H1 (cell line): Measurements from ENCODE around the gene PCDHGA1. TPM values are rescaled to one million over a fixed set of nuclear protein-coding genes. Genes with fewer than 3 reads are reported as not detected.

ENCODE experiments used
- BACH1 ChIP-seq: IDR thresholded peaks from 2 replicates; pipeline ENCODE4 v1.6.1; 2012; ENCODE audit warnings: low read length, improper control_type of control experiment
- BCL11A ChIP-seq, 2 experiments: IDR thresholded peaks; one replicate each; pipeline ENCODE4 v1.6.1; 2011; ENCODE audit warnings: low read depth in 2 of 2, low read length in 2 of 2, mild to moderate bottlenecking in 2 of 2
- BRCA1 ChIP-seq: IDR thresholded peaks from 2 replicates; pipeline ENCODE4 v1.6.1; 2012; ENCODE audit warnings: low read depth, low read length, improper control_type of control experiment
- CHD1 ChIP-seq: IDR thresholded peaks from 2 replicates; pipeline ENCODE4 v1.6.1; 2012; ENCODE audit warnings: low read depth, low read length, improper control_type of control experiment
- CHD2 ChIP-seq: IDR thresholded peaks from 2 replicates; pipeline ENCODE4 v1.6.1; 2012; ENCODE audit warnings: low read length, improper control_type of control experiment
- EP300 ChIP-seq, 2 experiments: IDR thresholded peaks; 1 replicate in 1 of 2; 2 replicates in 1 of 2; pipeline ENCODE4 v1.6.1; 2011 to 2012; ENCODE audit warnings: low read depth in 2 of 2, low read length in 2 of 2, mild to moderate bottlenecking in 2 of 2, borderline replicate concordance in 1 of 2, inconsistent platforms in 1 of 2, moderate library complexity in 1 of 2
- HDAC6 ChIP-seq: IDR thresholded peaks from one replicate; pipeline ENCODE4 v1.7.1; 2012; ENCODE audit warnings: low read depth, mild to moderate bottlenecking, inconsistent platforms, low read length, moderate library complexity
- KDM1A ChIP-seq: fragments of 200-600, 300-600 bp; sonication (generic); IDR thresholded peaks from 2 replicates; pipeline ENCODE4 v1.7.1; 2016; ENCODE audit warnings: mild to moderate bottlenecking, low read length, borderline replicate concordance
- PHF8 ChIP-seq: fragments of 200-600 bp; sonication (generic); conservative IDR thresholded peaks from 2 replicates; pipeline ENCODE4 v1.7.1; 2012; ENCODE audit warnings: low read depth, mild to moderate bottlenecking, inconsistent platforms, low read length, moderate library complexity
- RAD21 ChIP-seq, 2 experiments: IDR thresholded peaks in 1 of 2; conservative IDR thresholded peaks in 1 of 2; 2 replicates each; pipeline ENCODE4 v1.6.1; 2011; ENCODE audit warnings: low read depth in 2 of 2, low read length in 2 of 2, improper control_type of control experiment in 1 of 2, inconsistent platforms in 1 of 2, mild to moderate bottlenecking in 1 of 2, moderate library complexity in 1 of 2
- RBBP5 ChIP-seq: IDR thresholded peaks from 2 replicates; pipeline ENCODE4 v1.7.1; 2012; ENCODE audit warnings: low read depth, mild to moderate bottlenecking, inconsistent platforms, low read length, moderate library complexity, borderline replicate concordance
- SIRT6 ChIP-seq: IDR thresholded peaks from one replicate; pipeline ENCODE4 v1.7.1; 2012; ENCODE audit warnings: low read length, inconsistent platforms
- TAF1 ChIP-seq: IDR thresholded peaks from 2 replicates; pipeline ENCODE4 v1.6.1; 2011; ENCODE audit warnings: mild to moderate bottlenecking, low read depth, low read length
- TCF12 ChIP-seq: IDR thresholded peaks from 2 replicates; pipeline ENCODE4 v1.6.1; 2011; ENCODE audit warnings: low read depth, mild to moderate bottlenecking, low read length
- polyA plus RNA-seq, 7 experiments: library from polyadenylated mRNA; depleted of rRNA in 3 of 7; stranded (reverse) in 5 of 7; unstranded in 2 of 7; fragments of >200 nt in 5 of 7; fragments of 200-250 nt in 2 of 7; gene quantifications; 1 replicate in 5 of 7; 2 replicates in 1 of 7; 4 replicates in 1 of 7; pipeline versions ENCODE4 v1.2.1 to v1.2.3, GENCODE V29; 2011 to 2013; ENCODE audit warnings: missing spikeins in 2 of 7, mixed read lengths in 2 of 7
- total RNA-seq: library from RNA; stranded (reverse); fragmentation: NEBNext Ultra II Directional; extraction: Animal tissue kit (Norgen Biotek cat#: 25700); gene quantifications from 2 replicates; pipeline ENCODE4 v1.2.1, GENCODE V29; 2021
- TF ChIP-seq, protein P1 (sequence below), 3 experiments: IDR thresholded peaks; 1 replicate in 2 of 3; 2 replicates in 1 of 3; pipeline versions ENCODE4 v1.5.1 to v1.6.1; 2011; ENCODE audit warnings: low read length in 3 of 3, mild to moderate bottlenecking in 3 of 3, inconsistent platforms in 2 of 3, low read depth in 1 of 3, moderate library complexity in 1 of 3; ENCODE audit not compliant: insufficient read depth in 1 of 3; ENCODE audit errors: control extremely low read depth in 1 of 3

The PCDHGA1 gene
- total and polyA plus RNA-seq, 2 of the 8 experiments (the other 6 are each of a cell fraction or from before 2014, with no cell fraction given) = 0.57 to 0.89 TPM

DNA sequence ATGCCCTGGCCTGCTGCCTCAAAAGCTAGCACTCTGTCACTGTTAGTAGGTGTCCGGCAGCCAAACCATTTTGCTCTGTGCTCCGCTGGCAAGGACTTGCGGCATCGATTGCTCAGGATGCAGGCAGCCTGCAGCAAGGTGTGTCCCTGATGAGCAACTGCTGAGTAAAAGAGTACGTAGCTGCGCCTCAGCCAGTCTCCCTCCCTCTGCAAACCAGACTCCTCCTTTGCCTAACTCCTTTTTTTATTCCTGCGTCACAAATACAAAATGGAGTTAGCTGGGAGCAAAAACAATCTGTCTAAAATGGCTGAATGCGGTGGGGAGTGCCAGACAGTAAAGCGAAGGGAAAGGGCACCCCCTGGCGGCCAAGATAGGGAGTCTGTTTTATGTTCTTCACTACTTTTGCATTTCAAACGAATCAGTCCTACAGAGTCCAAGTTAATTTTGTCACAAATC is 227.4 kb downstream of the PCDHGA1 start (continued):
- TF ChIP-seq, protein P1, sequence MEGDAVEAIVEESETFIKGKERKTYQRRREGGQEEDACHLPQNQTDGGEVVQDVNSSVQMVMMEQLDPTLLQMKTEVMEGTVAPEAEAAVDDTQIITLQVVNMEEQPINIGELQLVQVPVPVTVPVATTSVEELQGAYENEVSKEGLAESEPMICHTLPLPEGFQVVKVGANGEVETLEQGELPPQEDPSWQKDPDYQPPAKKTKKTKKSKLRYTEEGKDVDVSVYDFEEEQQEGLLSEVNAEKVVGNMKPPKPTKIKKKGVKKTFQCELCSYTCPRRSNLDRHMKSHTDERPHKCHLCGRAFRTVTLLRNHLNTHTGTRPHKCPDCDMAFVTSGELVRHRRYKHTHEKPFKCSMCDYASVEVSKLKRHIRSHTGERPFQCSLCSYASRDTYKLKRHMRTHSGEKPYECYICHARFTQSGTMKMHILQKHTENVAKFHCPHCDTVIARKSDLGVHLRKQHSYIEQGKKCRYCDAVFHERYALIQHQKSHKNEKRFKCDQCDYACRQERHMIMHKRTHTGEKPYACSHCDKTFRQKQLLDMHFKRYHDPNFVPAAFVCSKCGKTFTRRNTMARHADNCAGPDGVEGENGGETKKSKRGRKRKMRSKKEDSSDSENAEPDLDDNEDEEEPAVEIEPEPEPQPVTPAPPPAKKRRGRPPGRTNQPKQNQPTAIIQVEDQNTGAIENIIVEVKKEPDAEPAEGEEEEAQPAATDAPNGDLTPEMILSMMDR (IDR thresholded peaks at IDR 0.05; ENCODE audit: control extremely low read depth in 1 of 3, insufficient read depth in 1 of 3, low read depth in 1 of 3, low read length in 3 of 3) = peak; percentile 65 to 85 (median 81)
- TF ChIP-seq TAF1 (peak; percentile 62), EP300 (IDR thresholded peaks at IDR 0.05; ENCODE audit: borderline replicate concordance in 1 of 2, low read depth in 2 of 2, low read length in 2 of 2) (peak in 1 of 2 experiments; percentile 54; a peak in 1 of 3 replicates), CHD2 (no peak), PHF8 (no peak), BCL11A (IDR thresholded peaks at IDR 0.05; ENCODE audit: low read depth in 2 of 2, low read length in 2 of 2) (no peak), BACH1 (no peak), HDAC6 (no peak), SIRT6 (no peak), RBBP5 (no peak), TCF12 (no peak), RAD21 (IDR thresholded peaks at IDR 0.05 in 1 of 2, conservative IDR thresholded peaks at IDR 0.05 in 1 of 2; ENCODE audit: low read depth in 2 of 2, low read length in 2 of 2) (peak; percentile 84 to 87), CHD1 (no peak), BRCA1 (no peak), KDM1A (no peak)
